H1 (cell line): ENCODE measurements around the gene UPK2. TPM values are rescaled to one million over a fixed set of nuclear protein-coding genes. Genes with fewer than 3 reads are reported as not detected.

ENCODE experiments used
- CTCF ChIA-PET: fragments of 300-600 bp; sonication (Branson Sonifier 250); formaldehyde crosslinking; loops from one replicate; lab custom pipeline; 2021; ENCODE audit not compliant: partially characterized antibody; lab: Charles Lee
- POLR2A ChIA-PET: fragments of 300-600 bp; sonication (Branson Sonifier 250); formaldehyde crosslinking; loops from one replicate; lab custom pipeline; 2021; ENCODE audit warnings: inconsistent platforms; ENCODE audit not compliant: partially characterized antibody; lab: Charles Lee
- DNase-seq, 2 experiments: peaks; one replicate each; pipeline versions ENCODE4 v3.0.0 to v3.0.0-alpha.2; 2010 to 2022; ENCODE audit warnings: low spot score in 2 of 2, low read depth in 1 of 2, mixed read lengths in 1 of 2
- FAIRE-seq: peaks from 2 replicates; lab custom pipeline; 2011; peaks lifted over from hg19 to GRCh38; lab: Jason Lieb, UNC
- H2AFZ ChIP-seq: 2 replicates; pipeline ENCODE4 v1.8.1; 2012; ENCODE audit warnings: low read length, inconsistent platforms
- H2AK5ac ChIP-seq: 2 replicates; pipeline ENCODE4 v1.6.1; 2013; ENCODE audit warnings: low read depth, low read length
- H2BK120ac ChIP-seq: replicated peaks from 2 replicates; pipeline ENCODE3; 2013; ENCODE audit warnings: low read depth, low read length, inconsistent platforms
- H2BK12ac ChIP-seq: 2 replicates; pipeline ENCODE4 v1.6.1; 2013; ENCODE audit warnings: low read depth, low read length
- H2BK15ac ChIP-seq: 2 replicates; pipeline ENCODE4 v1.6.1; 2013; ENCODE audit warnings: low read length
- H2BK20ac ChIP-seq: 2 replicates; pipeline ENCODE4 v1.6.1; 2013; ENCODE audit warnings: low read length
- H2BK5ac ChIP-seq: 2 replicates; pipeline ENCODE4 v1.6.1; 2013; ENCODE audit warnings: low read depth, low read length
- H3K14ac ChIP-seq: 2 replicates; pipeline ENCODE4 v1.6.1; 2013; ENCODE audit warnings: inconsistent platforms; ENCODE audit not compliant: insufficient read length
- H3K18ac ChIP-seq: 2 replicates; pipeline ENCODE4 v1.6.1; 2013; ENCODE audit warnings: low read length; ENCODE audit errors: extremely low read depth
- H3K23ac ChIP-seq: 2 replicates; pipeline ENCODE4 v1.6.1; 2013; ENCODE audit warnings: inconsistent platforms; ENCODE audit not compliant: insufficient read length
- H3K23me2 ChIP-seq: 2 replicates; pipeline ENCODE4 v1.6.1; 2013; ENCODE audit warnings: low read depth, low read length
- H3K27ac ChIP-seq: 2 replicates; pipeline ENCODE4 v1.6.1; 2011; ENCODE audit warnings: low read depth, low read length, inconsistent platforms
- H3K27me3 ChIP-seq, 4 experiments: replicated peaks in 1 of 4; 1 replicate in 1 of 4; 2 replicates in 3 of 4; pipeline versions ENCODE4 v1.6.1 to v1.8.1; 2011 to 2013; ENCODE audit warnings: low read length in 3 of 4, mild to moderate bottlenecking in 3 of 4, inconsistent platforms in 2 of 4, mixed read lengths in 2 of 4, moderate library complexity in 1 of 4; ENCODE audit not compliant: control insufficient read depth in 3 of 4, insufficient read depth in 3 of 4; ENCODE audit errors: extremely low read depth in 1 of 4
- H3K36me3 ChIP-seq, 4 experiments: 2 replicates each; pipeline versions ENCODE4 v1.6.1 to v1.8.1; 2011 to 2013; ENCODE audit warnings: mild to moderate bottlenecking in 4 of 4, low read length in 3 of 4, moderate library complexity in 2 of 4, control low read depth in 1 of 4, inconsistent platforms in 1 of 4; ENCODE audit not compliant: insufficient read depth in 4 of 4, control insufficient read depth in 2 of 4
- H3K4ac ChIP-seq: replicated peaks from 2 replicates; pipeline ENCODE3; 2013; ENCODE audit warnings: low read length, low read depth, mixed read lengths, inconsistent platforms; ENCODE audit not compliant: insufficient read length
- H3K4me1 ChIP-seq, 4 experiments: replicated peaks in 1 of 4; 1 replicate in 1 of 4; 2 replicates in 3 of 4; pipeline versions ENCODE4 v1.6.1 to v1.8.1; 2011 to 2013; ENCODE audit warnings: low read length in 3 of 4, inconsistent platforms in 2 of 4, mixed read lengths in 1 of 4; ENCODE audit not compliant: insufficient read depth in 4 of 4, control insufficient read depth in 3 of 4
- H3K4me2 ChIP-seq, 2 experiments: 2 replicates each; pipeline versions ENCODE4 v1.6.1 to v1.8.1; 2011 to 2013; ENCODE audit warnings: low read depth in 2 of 2, low read length in 2 of 2, control low read depth in 1 of 2, inconsistent platforms in 1 of 2, mild to moderate bottlenecking in 1 of 2; ENCODE audit not compliant: insufficient read depth in 1 of 2
- H3K4me3 ChIP-seq, 4 experiments: fragments of 200-600, 300-600 bp in 1 of 4; sonication (generic), shearing (Covaris generic), sonication (Bioruptor Twin) in 1 of 4; 2 replicates each; pipeline versions ENCODE4 v1.5.1 to v1.8.1; 2011 to 2016; ENCODE audit warnings: low read length in 4 of 4, low read depth in 3 of 4, control low read depth in 2 of 4, inconsistent platforms in 2 of 4, mild to moderate bottlenecking in 2 of 4, mixed read lengths in 1 of 4, moderate library complexity in 1 of 4; ENCODE audit not compliant: insufficient read depth in 2 of 4; ENCODE audit errors: extremely low read depth in 1 of 4
- H3K56ac ChIP-seq: replicated peaks from 2 replicates; pipeline ENCODE3; 2013; ENCODE audit warnings: low read depth, mild to moderate bottlenecking, mixed read lengths, low read length, inconsistent platforms; ENCODE audit not compliant: insufficient read length
- H3K79me1 ChIP-seq: 2 replicates; pipeline ENCODE4 v1.6.1; 2013; ENCODE audit warnings: low read depth, low read length, control low read depth
- H3K79me2 ChIP-seq, 2 experiments: 2 replicates each; pipeline versions ENCODE4 v1.6.1 to v1.8.1; 2012 to 2013; ENCODE audit warnings: low read length in 2 of 2, mild to moderate bottlenecking in 2 of 2, inconsistent platforms in 1 of 2; ENCODE audit not compliant: insufficient read depth in 2 of 2, control insufficient read depth in 1 of 2
- H3K9ac ChIP-seq, 4 experiments: replicated peaks in 1 of 4; 1 replicate in 1 of 4; 2 replicates in 3 of 4; pipeline versions ENCODE4 v1.6.1 to v1.8.1; 2011 to 2013; ENCODE audit warnings: low read depth in 3 of 4, low read length in 3 of 4, control low read depth in 2 of 4, mild to moderate bottlenecking in 2 of 4, moderate library complexity in 2 of 4, inconsistent platforms in 1 of 4; ENCODE audit errors: extremely low read depth in 1 of 4
- H3K9me3 ChIP-seq, 2 experiments: 2 replicates each; pipeline versions ENCODE4 v1.6.1 to v1.8.1; 2012 to 2013; ENCODE audit warnings: mild to moderate bottlenecking in 2 of 2, moderate library complexity in 2 of 2, control low read depth in 1 of 2, inconsistent platforms in 1 of 2, low read depth in 1 of 2, low read length in 1 of 2, mixed read lengths in 1 of 2; ENCODE audit not compliant: insufficient read depth in 2 of 2
- H4K20me1 ChIP-seq, 2 experiments: replicated peaks in 1 of 2; 2 replicates each; pipeline versions ENCODE3 to v1.8.1; 2011 to 2013; ENCODE audit warnings: inconsistent platforms in 2 of 2, low read length in 2 of 2, mild to moderate bottlenecking in 1 of 2; ENCODE audit not compliant: insufficient read depth in 2 of 2, control insufficient read depth in 1 of 2
- H4K5ac ChIP-seq: 2 replicates; pipeline ENCODE4 v1.6.1; 2013; ENCODE audit warnings: low read length, low read depth, mixed read lengths, inconsistent platforms; ENCODE audit not compliant: insufficient read length
- H4K8ac ChIP-seq: 2 replicates; pipeline ENCODE4 v1.8.0; 2013; ENCODE audit warnings: mild to moderate bottlenecking, moderate library complexity, low read length, inconsistent platforms; ENCODE audit not compliant: insufficient read depth; ENCODE audit errors: extremely low read depth
- H4K91ac ChIP-seq: replicated peaks from 2 replicates; pipeline ENCODE3; 2013; ENCODE audit warnings: low read length, mixed read lengths, inconsistent platforms; ENCODE audit not compliant: insufficient read length
- POLR2A ChIP-seq, 2 experiments: IDR thresholded peaks; 1 replicate in 1 of 2; 2 replicates in 1 of 2; pipeline ENCODE4 v1.6.1; 2011; ENCODE audit warnings: low read depth in 2 of 2, low read length in 2 of 2, mild to moderate bottlenecking in 2 of 2; ENCODE audit errors: control extremely low read depth in 1 of 2
- SP4 ChIP-seq: IDR thresholded peaks from 2 replicates; pipeline ENCODE4 v1.6.1; 2012; ENCODE audit warnings: low read length, inconsistent platforms
- WGBS, 2 experiments: shearing (Covaris generic) in 1 of 2; methylation state at CpG; one replicate each; pipeline versions ENCODE4 v1.1.6 to v1.1.7; 2013 to 2015; ENCODE audit warnings: low lambda C conversion rate in 2 of 2, mixed read lengths in 2 of 2, inconsistent platforms in 1 of 2, low coverage in 1 of 2, missing lambda C conversion rate in 1 of 2; ENCODE audit not compliant: insufficient replicate concordance in 2 of 2, insufficient coverage in 1 of 2, insufficient read length in 1 of 2; ENCODE audit errors: extremely low coverage in 1 of 2, missing lambda C conversion rate in 1 of 2; 5-methylcytosine and 5-hydroxymethylcytosine counted together
- polyA plus RNA-seq, 7 experiments: library from polyadenylated mRNA; depleted of rRNA in 3 of 7; stranded (reverse) in 5 of 7; unstranded in 2 of 7; fragments of >200 nt in 5 of 7; fragments of 200-250 nt in 2 of 7; gene quantifications; 1 replicate in 5 of 7; 2 replicates in 1 of 7; 4 replicates in 1 of 7; pipeline versions ENCODE4 v1.2.1 to v1.2.3, GENCODE V29; 2011 to 2013; ENCODE audit warnings: missing spikeins in 2 of 7, mixed read lengths in 2 of 7
- total RNA-seq: library from RNA; stranded (reverse); fragmentation: NEBNext Ultra II Directional; extraction: Animal tissue kit (Norgen Biotek cat#: 25700); gene quantifications from 2 replicates; pipeline ENCODE4 v1.2.1, GENCODE V29; 2021

The UPK2 gene
- total and polyA plus RNA-seq, 2 of the 8 experiments (the other 6 are each of a cell fraction or from before 2014, with no cell fraction given): 0.76 TPM; not detected in 1

DNA sequence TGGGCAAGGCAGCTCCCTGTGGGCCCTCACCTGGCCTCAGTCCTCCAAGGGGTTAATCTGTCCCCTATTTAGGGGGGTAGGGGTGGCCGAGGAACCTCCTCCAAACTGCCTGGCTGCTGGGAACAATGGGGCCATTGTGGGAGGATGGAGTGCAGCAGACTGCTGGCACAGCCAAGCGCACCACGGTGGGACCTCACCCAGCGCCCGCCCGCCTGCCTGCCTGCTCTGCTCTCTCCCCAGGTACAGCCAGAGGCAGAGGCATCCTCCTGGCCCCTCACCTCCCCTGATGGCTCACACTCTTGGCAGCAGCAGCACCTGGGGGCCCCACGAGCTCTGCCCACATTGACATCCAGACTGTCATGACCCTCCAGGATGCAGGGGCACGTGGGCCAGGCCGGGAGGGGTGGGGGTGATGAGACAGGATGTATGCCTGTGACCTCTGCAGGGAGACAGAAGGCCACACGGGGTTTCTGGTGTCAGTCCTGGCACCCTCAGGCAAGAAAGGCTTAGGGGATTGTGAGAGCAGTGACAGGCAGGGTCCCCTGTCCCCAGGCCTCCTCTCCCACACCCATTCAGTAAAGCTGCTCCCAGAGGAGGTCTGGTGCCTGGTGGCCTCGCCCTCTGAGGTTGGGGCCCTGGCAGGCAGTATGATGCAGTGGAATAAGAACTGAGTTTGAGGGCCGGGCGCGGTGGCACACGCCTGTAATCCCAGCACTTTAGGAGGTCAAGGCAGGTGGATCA is 41.8 kb upstream of the UPK2 start:
- CTCF ChIA-PET: interaction anchor here (0.6 to 2.7 kb wide), 5 partner anchors 13 to 225 kb away, joined by 3 to 12 read pairs (median 3); no protein-coding TSS in a partner anchor
- no peak for TF ChIP-seq SP4
- 0 out of 3 replicates have a peak, but pooled peaks of 1 of the 2 experiments have one; percentile 23 for TF ChIP-seq POLR2A (IDR thresholded peaks at IDR 0.05; ENCODE audit: control extremely low read depth in 1 of 2, low read depth in 2 of 2, low read length in 2 of 2)

More for the DNA sequence above, 41.8 kb upstream of the UPK2 start:
- Histone ChIP-seq H2BK20ac (peak overlapping the region; percentile 93; the same call in 1 of the 2 replicates), H3K18ac (peak overlapping the region; percentile 91), H3K27ac (peak overlapping the region; percentile 66), H3K79me2 (peaks cover 0 to 74% of the 10 kb centered on the region in 2 experiments; a peak in 3 of 4 replicates), H3K27me3 (no peaks in the 10 kb centered on the region), H2BK120ac (no peak overlapping the region), H3K14ac (no peak overlapping the region), H2AFZ (no peak overlapping the region), H3K9ac (no peak overlapping the region), H4K20me1 (peaks cover 0 to 2% of the 10 kb centered on the region in 2 experiments), H3K36me3 (no peaks in the 10 kb centered on the region), H3K23ac (no peak overlapping the region), H3K56ac (no peak overlapping the region), H3K4me1 (peaks cover 9 to 80% (median 68%) of the 10 kb centered on the region in 4 experiments), H4K5ac (no peak overlapping the region), H3K23me2 (peaks cover 19% of the 10 kb centered on the region), H3K4me2 (peak overlapping the region; percentile 31 to 92; a peak in 3 of 4 replicates), H2AK5ac (peak overlapping the region; percentile 31), H2BK5ac (peak overlapping the region; percentile 84), H4K8ac (peak overlapping the region; percentile 11; the same call in 1 of the 2 replicates), H3K4me3 (no peak overlapping the region), H3K4ac (peak overlapping the region; percentile 91), H2BK12ac (peak overlapping the region; percentile 99), H4K91ac (peak overlapping the region; percentile 88), H3K79me1 (peaks cover 9% of the 10 kb centered on the region), H3K9me3 (no peaks in the 10 kb centered on the region), H2BK15ac (peak overlapping the region; percentile 88; the same call in 1 of the 2 replicates)
- POLR2A ChIA-PET: interaction anchor here (0.6 to 10.7 kb wide), 7 partner anchors 19 to 280 kb away, joined by 3 to 101 read pairs (median 3); partner anchors contain the start of gene DDX6
- DNase-seq (no peak), FAIRE-seq (no peak)
- WGBS, 2 experiments: 59% methylated on average over 15 of the region's 15 CpGs; no CpG with 5 or more reads in 1 of the 2 experiments
